ENCODE data around the gene AIFM2. TPM values are rescaled to one million over a fixed set of nuclear protein-coding genes. Genes with fewer than 3 reads are reported as not detected.

The AIFM2 gene
- total and polyA plus RNA-seq, 2 of the 13 experiments (the other 11 are each of a cell fraction or from before 2014, with no cell fraction given), result 20.3 to 29.5 TPM

DNA sequence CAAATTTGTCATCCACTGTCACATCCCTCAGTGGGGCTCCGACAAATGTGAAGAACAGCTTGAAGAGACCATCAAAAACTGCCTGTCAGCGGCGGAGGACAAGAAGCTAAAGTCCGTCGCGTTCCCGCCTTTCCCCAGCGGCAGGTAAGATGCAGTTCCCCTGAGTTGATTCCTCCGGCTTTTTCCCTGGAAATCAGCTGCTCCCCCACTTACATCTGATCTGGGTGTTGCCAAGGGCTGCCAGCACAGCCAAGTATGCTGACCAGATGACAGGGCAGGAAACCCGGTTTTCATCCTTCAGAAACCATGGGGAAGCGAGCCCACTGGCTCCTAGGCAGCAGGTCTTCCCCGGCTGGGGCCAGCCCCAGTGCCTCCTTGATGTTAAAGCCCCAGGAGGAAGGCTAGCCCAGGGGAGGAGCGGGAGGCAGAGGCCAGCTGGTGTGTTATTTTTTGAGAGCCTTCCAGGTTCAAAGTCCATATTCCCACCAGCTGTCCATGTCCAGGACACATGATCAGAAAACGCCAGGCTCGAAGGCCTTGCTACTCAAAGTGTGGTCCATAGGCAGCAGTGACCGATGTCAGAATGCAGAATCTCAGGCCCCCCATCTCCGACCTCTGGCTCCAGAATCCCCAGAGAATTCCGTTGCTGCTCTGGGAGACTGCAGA is 23.4 kb downstream of the AIFM2 start (continued):
- TF ChIP-seq, protein P1, sequence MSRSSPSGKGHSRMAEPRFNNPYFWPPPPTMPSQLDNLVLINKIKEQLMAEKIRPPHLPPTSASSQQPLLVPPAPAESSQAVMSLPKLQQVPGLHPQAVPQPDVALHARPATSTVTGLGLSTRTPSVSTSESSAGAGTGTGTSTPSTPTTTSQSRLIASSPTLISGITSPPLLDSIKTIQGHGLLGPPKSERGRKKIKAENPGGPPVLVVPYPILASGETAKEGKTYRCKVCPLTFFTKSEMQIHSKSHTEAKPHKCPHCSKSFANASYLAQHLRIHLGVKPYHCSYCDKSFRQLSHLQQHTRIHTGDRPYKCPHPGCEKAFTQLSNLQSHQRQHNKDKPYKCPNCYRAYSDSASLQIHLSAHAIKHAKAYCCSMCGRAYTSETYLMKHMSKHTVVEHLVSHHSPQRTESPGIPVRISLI (CRISPR knock-in tag; IDR thresholded peaks at IDR 0.05; ENCODE audit: borderline replicate concordance), result 0 out of 2 replicates have a peak, but pooled peaks have one; percentile 38
- no peak for TF ChIP-seq ZNF260 (CRISPR knock-in tag; IDR thresholded peaks at IDR 0.05; ENCODE audit: borderline replicate concordance, low read depth)
- peak; percentile 73; the same call in 1 of the 2 replicates for TF ChIP-seq YEATS4 (CRISPR knock-in tag; IDR thresholded peaks at IDR 0.05; ENCODE audit: borderline replicate concordance)
- no peak for TF ChIP-seq ZNF44 (CRISPR knock-in tag; IDR thresholded peaks at IDR 0.05)
- TF ChIP-seq, protein P2, sequence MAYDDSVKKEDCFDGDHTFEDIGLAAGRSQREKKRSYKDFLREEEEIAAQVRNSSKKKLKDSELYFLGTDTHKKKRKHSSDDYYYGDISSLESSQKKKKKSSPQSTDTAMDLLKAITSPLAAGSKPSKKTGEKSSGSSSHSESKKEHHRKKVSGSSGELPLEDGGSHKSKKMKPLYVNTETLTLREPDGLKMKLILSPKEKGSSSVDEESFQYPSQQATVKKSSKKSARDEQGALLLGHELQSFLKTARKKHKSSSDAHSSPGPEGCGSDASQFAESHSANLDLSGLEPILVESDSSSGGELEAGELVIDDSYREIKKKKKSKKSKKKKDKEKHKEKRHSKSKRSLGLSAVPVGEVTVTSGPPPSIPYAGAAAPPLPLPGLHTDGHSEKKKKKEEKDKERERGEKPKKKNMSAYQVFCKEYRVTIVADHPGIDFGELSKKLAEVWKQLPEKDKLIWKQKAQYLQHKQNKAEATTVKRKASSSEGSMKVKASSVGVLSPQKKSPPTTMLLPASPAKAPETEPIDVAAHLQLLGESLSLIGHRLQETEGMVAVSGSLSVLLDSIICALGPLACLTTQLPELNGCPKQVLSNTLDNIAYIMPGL (CRISPR knock-in tag; IDR thresholded peaks at IDR 0.05; ENCODE audit: borderline replicate concordance in 1 of 2, low read depth in 1 of 2), result no peak; a peak in 1 of 4 replicates
- no peak for TF ChIP-seq ZNF589 (CRISPR knock-in tag; conservative IDR thresholded peaks at IDR 0.05)
- peak; percentile 64; the same call in 1 of the 2 replicates for TF ChIP-seq ZMYM3 (CRISPR knock-in tag; IDR thresholded peaks at IDR 0.05)
- no peak for TF ChIP-seq NR1H2 (CRISPR knock-in tag; IDR thresholded peaks at IDR 0.05; ENCODE audit: borderline replicate concordance, low read depth)
- TF ChIP-seq, protein P3, sequence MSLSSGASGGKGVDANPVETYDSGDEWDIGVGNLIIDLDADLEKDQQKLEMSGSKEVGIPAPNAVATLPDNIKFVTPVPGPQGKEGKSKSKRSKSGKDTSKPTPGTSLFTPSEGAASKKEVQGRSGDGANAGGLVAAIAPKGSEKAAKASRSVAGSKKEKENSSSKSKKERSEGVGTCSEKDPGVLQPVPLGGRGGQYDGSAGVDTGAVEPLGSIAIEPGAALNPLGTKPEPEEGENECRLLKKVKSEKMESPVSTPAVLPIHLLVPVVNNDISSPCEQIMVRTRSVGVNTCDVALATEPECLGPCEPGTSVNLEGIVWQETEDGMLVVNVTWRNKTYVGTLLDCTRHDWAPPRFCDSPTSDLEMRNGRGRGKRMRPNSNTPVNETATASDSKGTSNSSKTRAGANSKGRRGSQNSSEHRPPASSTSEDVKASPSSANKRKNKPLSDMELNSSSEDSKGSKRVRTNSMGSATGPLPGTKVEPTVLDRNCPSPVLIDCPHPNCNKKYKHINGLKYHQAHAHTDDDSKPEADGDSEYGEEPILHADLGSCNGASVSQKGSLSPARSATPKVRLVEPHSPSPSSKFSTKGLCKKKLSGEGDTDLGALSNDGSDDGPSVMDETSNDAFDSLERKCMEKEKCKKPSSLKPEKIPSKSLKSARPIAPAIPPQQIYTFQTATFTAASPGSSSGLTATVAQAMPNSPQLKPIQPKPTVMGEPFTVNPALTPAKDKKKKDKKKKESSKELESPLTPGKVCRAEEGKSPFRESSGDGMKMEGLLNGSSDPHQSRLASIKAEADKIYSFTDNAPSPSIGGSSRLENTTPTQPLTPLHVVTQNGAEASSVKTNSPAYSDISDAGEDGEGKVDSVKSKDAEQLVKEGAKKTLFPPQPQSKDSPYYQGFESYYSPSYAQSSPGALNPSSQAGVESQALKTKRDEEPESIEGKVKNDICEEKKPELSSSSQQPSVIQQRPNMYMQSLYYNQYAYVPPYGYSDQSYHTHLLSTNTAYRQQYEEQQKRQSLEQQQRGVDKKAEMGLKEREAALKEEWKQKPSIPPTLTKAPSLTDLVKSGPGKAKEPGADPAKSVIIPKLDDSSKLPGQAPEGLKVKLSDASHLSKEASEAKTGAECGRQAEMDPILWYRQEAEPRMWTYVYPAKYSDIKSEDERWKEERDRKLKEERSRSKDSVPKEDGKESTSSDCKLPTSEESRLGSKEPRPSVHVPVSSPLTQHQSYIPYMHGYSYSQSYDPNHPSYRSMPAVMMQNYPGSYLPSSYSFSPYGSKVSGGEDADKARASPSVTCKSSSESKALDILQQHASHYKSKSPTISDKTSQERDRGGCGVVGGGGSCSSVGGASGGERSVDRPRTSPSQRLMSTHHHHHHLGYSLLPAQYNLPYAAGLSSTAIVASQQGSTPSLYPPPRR (CRISPR knock-in tag; IDR thresholded peaks at IDR 0.05; ENCODE audit: borderline replicate concordance), result no peak; the same call in 1 of the 2 replicates
- TF ChIP-seq MED13 (CRISPR knock-in tag; IDR thresholded peaks at IDR 0.05), result no peak
- TF ChIP-seq, protein P4, sequence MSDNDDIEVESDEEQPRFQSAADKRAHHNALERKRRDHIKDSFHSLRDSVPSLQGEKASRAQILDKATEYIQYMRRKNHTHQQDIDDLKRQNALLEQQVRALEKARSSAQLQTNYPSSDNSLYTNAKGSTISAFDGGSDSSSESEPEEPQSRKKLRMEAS (IDR thresholded peaks at IDR 0.05), result peak; percentile 83
- no peak for TF ChIP-seq ZNF672 (CRISPR knock-in tag; IDR thresholded peaks at IDR 0.05)
- no peak for TF ChIP-seq NRL (CRISPR knock-in tag; IDR thresholded peaks at IDR 0.05; ENCODE audit: borderline replicate concordance)
- TF ChIP-seq ZNF564 (CRISPR knock-in tag; IDR thresholded peaks at IDR 0.05), result no peak
- peak; percentile 89 for TF ChIP-seq MED1 (CRISPR knock-in tag; IDR thresholded peaks at IDR 0.05)
- TF ChIP-seq ZNF234 (CRISPR knock-in tag; conservative IDR thresholded peaks at IDR 0.05), result no peak
- TF ChIP-seq ZNF615 (CRISPR knock-in tag; IDR thresholded peaks at IDR 0.05; ENCODE audit: borderline replicate concordance), result no peak
- TF ChIP-seq ZNF343 (CRISPR knock-in tag; IDR thresholded peaks at IDR 0.05), result no peak
- TF ChIP-seq, protein P5, sequence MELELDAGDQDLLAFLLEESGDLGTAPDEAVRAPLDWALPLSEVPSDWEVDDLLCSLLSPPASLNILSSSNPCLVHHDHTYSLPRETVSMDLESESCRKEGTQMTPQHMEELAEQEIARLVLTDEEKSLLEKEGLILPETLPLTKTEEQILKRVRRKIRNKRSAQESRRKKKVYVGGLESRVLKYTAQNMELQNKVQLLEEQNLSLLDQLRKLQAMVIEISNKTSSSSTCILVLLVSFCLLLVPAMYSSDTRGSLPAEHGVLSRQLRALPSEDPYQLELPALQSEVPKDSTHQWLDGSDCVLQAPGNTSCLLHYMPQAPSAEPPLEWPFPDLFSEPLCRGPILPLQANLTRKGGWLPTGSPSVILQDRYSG (CRISPR knock-in tag; IDR thresholded peaks at IDR 0.05), result 0 out of 2 replicates have a peak, but pooled peaks have one; percentile 81

All from HepG2 (cell line).